GM12878 (cell line): ENCODE results near the gene ALG11. TPM values are rescaled to one million over a fixed set of nuclear protein-coding genes. Genes with fewer than 3 reads are reported as not detected.

ENCODE experiments used
- ATAC-seq: fragments of 200-7000 bp; cut with Tn5 transposase; 3 replicates; pipeline ENCODE4 v1.9.1; 2020; ENCODE audit warnings: mild to moderate bottlenecking, moderate library complexity
- BruUV-seq: library from RNA; stranded (reverse); fragments of 400-500 nt; replicated peaks from 2 replicates; lab custom pipeline; 2021; lab: Mats Ljungman, UMichigan
- CTCF ChIA-PET: fragments of 300-600 bp; sonication (Branson Sonifier 250); formaldehyde crosslinking; extraction: SDS; loops from one replicate; lab custom pipeline; 2021; ENCODE audit warnings: inconsistent platforms; lab: Yijun Ruan, JAX
- POLR2A ChIA-PET: fragments of 350-600 bp; formaldehyde crosslinking; extraction: SDS; loops from one replicate; lab custom pipeline; 2021; ENCODE audit warnings: inconsistent platforms; lab: Charles Lee
- RAD21 ChIA-PET: fragments of 300-600 bp; sonication (Branson Sonifier 250); formaldehyde crosslinking; loops from one replicate; lab custom pipeline; 2023; ENCODE audit warnings: antibody characterized with exemption; ENCODE audit not compliant: unreplicated experiment; lab: Charles Lee
- SMC1A ChIA-PET: fragments of 300-600 bp; sonication (Branson Sonifier 250); formaldehyde crosslinking; loops from one replicate; lab custom pipeline; 2023; ENCODE audit not compliant: unreplicated experiment, uncharacterized antibody; lab: Charles Lee
- DNase-seq: peaks from one replicate; pipeline ENCODE4 v3.0.0-alpha.2; 2011; ENCODE audit warnings: low read depth, low spot score
- FAIRE-seq: peaks from 3 replicates; lab custom pipeline; 2011; peaks lifted over from hg19 to GRCh38; lab: Jason Lieb, UNC
- H2AFZ ChIP-seq: 2 replicates; pipeline ENCODE4 v1.6.0; 2011; ENCODE audit warnings: low read depth, low read length, control low read depth; ENCODE audit not compliant: control insufficient read depth
- H3K27ac ChIP-seq: 2 replicates; pipeline ENCODE4 v1.5.1; 2011; ENCODE audit warnings: control low read depth; ENCODE audit not compliant: control insufficient read depth, insufficient read depth
- H3K27me3 ChIP-seq, 2 experiments: replicated peaks in 1 of 2; 2 replicates each; pipeline versions ENCODE4 v1.6.0 to v1.6.1; 2011; ENCODE audit warnings: low read length in 1 of 2; ENCODE audit not compliant: control insufficient read depth in 2 of 2, insufficient read depth in 2 of 2
- H3K36me3 ChIP-seq, 2 experiments: 2 replicates each; pipeline ENCODE4 v1.5.1; 2011; ENCODE audit warnings: low read length in 1 of 2; ENCODE audit not compliant: control insufficient read depth in 2 of 2, insufficient read depth in 2 of 2
- H3K4me1 ChIP-seq: 2 replicates; pipeline ENCODE4 v1.6.1; 2011; ENCODE audit warnings: mild to moderate bottlenecking, low read length, moderate library complexity, mixed read lengths; ENCODE audit not compliant: control insufficient read depth, insufficient read depth
- H3K4me2 ChIP-seq: 2 replicates; pipeline ENCODE4 v1.6.0; 2011; ENCODE audit warnings: control low read depth; ENCODE audit not compliant: control insufficient read depth, insufficient read depth
- H3K4me3 ChIP-seq: fragments of 200-600 bp; sonication (generic); 2 replicates; pipeline ENCODE4 v1.5.1; 2016
- H3K79me2 ChIP-seq: 2 replicates; pipeline ENCODE4 v1.6.0; 2011; ENCODE audit warnings: low read length; ENCODE audit not compliant: control insufficient read depth, insufficient read depth
- H3K9ac ChIP-seq: 2 replicates; pipeline ENCODE4 v1.8.0; 2011; ENCODE audit warnings: low read length, control low read depth, mixed read lengths; ENCODE audit not compliant: control insufficient read depth, insufficient read depth
- H3K9me3 ChIP-seq: replicated peaks from 3 replicates; pipeline ENCODE4 v1.5.1; 2011; ENCODE audit warnings: mild to moderate bottlenecking, low read length; ENCODE audit not compliant: control insufficient read depth, insufficient read depth
- H4K20me1 ChIP-seq: 2 replicates; pipeline ENCODE4 v1.6.0; 2011; ENCODE audit not compliant: control insufficient read depth, insufficient read depth
- BHLHE40 ChIP-seq, 2 experiments: fragments of 450-650 bp in 1 of 2; IDR thresholded peaks; 2 replicates each; pipeline ENCODE4 v1.6.1; 2011 to 2017; ENCODE audit warnings: low read depth in 2 of 2, borderline replicate concordance in 1 of 2, improper control_type of control experiment in 1 of 2, low read length in 1 of 2, mild to moderate bottlenecking in 1 of 2
- ETV6 ChIP-seq, 2 experiments: fragments of 450-650 bp in 1 of 2; IDR thresholded peaks in 1 of 2; conservative IDR thresholded peaks in 1 of 2; 2 replicates each; pipeline ENCODE4 v1.6.1; 2014; ENCODE audit warnings: antibody characterized with exemption in 1 of 2, borderline replicate concordance in 1 of 2, low read depth in 1 of 2, mild to moderate bottlenecking in 1 of 2, moderate library complexity in 1 of 2
- FOS ChIP-seq: IDR thresholded peaks from 3 replicates; pipeline ENCODE4 v1.6.1; 2011; ENCODE audit warnings: borderline replicate concordance; ENCODE audit not compliant: insufficient read length; ENCODE audit errors: extremely low read depth
- HDGF ChIP-seq: fragments of 450-650 bp; IDR thresholded peaks from 2 replicates; pipeline ENCODE4 v1.6.1; 2016; ENCODE audit warnings: antibody characterized with exemption
- IRF4 ChIP-seq: IDR thresholded peaks from 2 replicates; pipeline ENCODE4 v1.6.1; 2011; ENCODE audit warnings: low read depth, low read length
- KAT2A ChIP-seq: conservative IDR thresholded peaks from 2 replicates; pipeline ENCODE4 v1.6.1; 2011; ENCODE audit warnings: low read depth, low read length; ENCODE audit not compliant: control insufficient read depth
- KDM1A ChIP-seq: fragments of 200-600 bp; sonication (generic); IDR thresholded peaks from 2 replicates; pipeline ENCODE4 v1.6.1; 2016; ENCODE audit warnings: borderline replicate concordance
- MEF2A ChIP-seq: IDR thresholded peaks from 2 replicates; pipeline ENCODE4 v1.6.1; 2011; ENCODE audit warnings: low read depth, mild to moderate bottlenecking, low read length, moderate library complexity; ENCODE audit not compliant: insufficient read depth
- MEF2B ChIP-seq: fragments of 450-650 bp; IDR thresholded peaks from 2 replicates; pipeline ENCODE4 v1.6.1; 2018; ENCODE audit warnings: mild to moderate bottlenecking, moderate library complexity; ENCODE audit not compliant: partially characterized antibody, poor library complexity, severe bottlenecking
- MXI1 ChIP-seq: fragments of 150-350 bp; IDR thresholded peaks from 2 replicates; pipeline ENCODE4 v1.6.1; 2011; ENCODE audit warnings: low read depth, mild to moderate bottlenecking, inconsistent platforms, low read length, improper control_type of control experiment
- NFIC ChIP-seq: IDR thresholded peaks from 2 replicates; pipeline ENCODE4 v1.6.1; 2012; ENCODE audit warnings: low read depth, mild to moderate bottlenecking, inconsistent platforms, low read length, moderate library complexity
- PML ChIP-seq: IDR thresholded peaks from 2 replicates; pipeline ENCODE4 v1.6.1; 2012; ENCODE audit warnings: low read length, inconsistent platforms
- SREBF2 ChIP-seq: IDR thresholded peaks from 2 replicates; pipeline ENCODE4 v1.6.1; 2012; ENCODE audit warnings: mild to moderate bottlenecking, low read length
- TBL1XR1 ChIP-seq: IDR thresholded peaks from 2 replicates; pipeline ENCODE4 v1.6.1; 2012; ENCODE audit warnings: low read depth, low read length, improper control_type of control experiment
- ZNF24 ChIP-seq: fragments of 450-650 bp; IDR thresholded peaks from 2 replicates; pipeline ENCODE4 v1.6.1; 2017; ENCODE audit warnings: antibody characterized with exemption, mild to moderate bottlenecking
- ZNF274 ChIP-seq: IDR thresholded peaks from one replicate; pipeline ENCODE4 v1.8.0; 2011; ENCODE audit not compliant: insufficient read length, insufficient read depth
- ZNF384 ChIP-seq: IDR thresholded peaks from 2 replicates; pipeline ENCODE4 v1.6.1; 2012; ENCODE audit warnings: low read depth, mild to moderate bottlenecking, low read length, improper control_type of control experiment, borderline replicate concordance
- ZNF687 ChIP-seq: fragments of 450-650 bp; IDR thresholded peaks from 2 replicates; pipeline ENCODE4 v1.6.1; 2017; ENCODE audit warnings: mild to moderate bottlenecking, moderate library complexity
- WGBS: methylation state at CpG from one replicate; pipeline ENCODE4 v1.1.6; 2016; ENCODE audit warnings: low lambda C conversion rate; ENCODE audit not compliant: insufficient replicate concordance, insufficient coverage; ENCODE audit errors: missing lambda C conversion rate; 5-methylcytosine and 5-hydroxymethylcytosine counted together
- in situ Hi-C: fragments of 300-500 bp; cut with MboI; formaldehyde crosslinking; loops from 9 replicates; pipeline ENCODE4 v1.14.3; 2018; ENCODE audit warnings: mixed read lengths
- intact Hi-C: fragments of 100-400 bp; cut with micrococcal nuclease; formaldehyde crosslinking; loops from one replicate; pipeline ENCODE4 v1.14.2; 2022; ENCODE audit not compliant: unreplicated experiment
- polyA plus RNA-seq, 11 experiments: library from polyadenylated mRNA; depleted of rRNA in 4 of 11; unstranded in 6 of 11; stranded (reverse) in 5 of 11; fragments of >200 nt; fragmentation: Nextera tagmentation in 4 of 11; fragmentation: Illumina TruSeq in 1 of 11; extraction: Ambion mirVana in 4 of 11; extraction: Trizol in 1 of 11; gene quantifications; 1 replicate in 1 of 11; 2 replicates in 10 of 11; pipeline versions ENCODE4 v1.2.1 to v1.2.3, GENCODE V29; 2011 to 2016; ENCODE audit warnings: inconsistent platforms in 2 of 11, missing spikeins in 2 of 11, low read depth in 1 of 11
- total RNA-seq, 4 experiments: library from RNA; depleted of rRNA in 3 of 4; stranded (reverse); fragments of >200 nt in 3 of 4; fragmentation: Illumina TruSeq in 1 of 4; extraction: Trizol in 1 of 4; gene quantifications; 2 replicates each; pipeline versions ENCODE4 v1.2.1 to v1.2.3, GENCODE V29; 2013 to 2021

The ALG11 gene
- total and polyA plus RNA-seq, 10 of the 15 experiments (the other 5 are each of a cell fraction or from before 2014, with no cell fraction given) = 8.4 to 27.7 (median 15.6) TPM

GRCh38 chr13:51997641-51998330 is 14.4 kb upstream of the ALG11 start:
- POLR2A ChIA-PET = no interaction called here
- BruUV-seq = no TSS peak
- Histone ChIP-seq H3K4me2 (no peak overlapping the region), H3K27me3 (peaks cover 3 to 11% of the 10 kb centered on the region in 2 experiments; a peak in 3 of 4 replicates), H3K9ac (no peak overlapping the region), H3K9me3 (no peaks in the 10 kb centered on the region), H4K20me1 (no peaks in the 10 kb centered on the region), H2AFZ (no peak overlapping the region), H3K4me3 (no peak overlapping the region), H3K27ac (no peak overlapping the region), H3K4me1 (no peaks in the 10 kb centered on the region), H3K79me2 (no peaks in the 10 kb centered on the region), H3K36me3 (no peaks in the 10 kb centered on the region)
- CTCF ChIA-PET = interaction anchor here (1.0 to 1.5 kb wide), 3 partner anchors 14 to 131 kb away, joined by 3 to 5 read pairs (median 3); partner anchors contain the start of genes ALG11 and NEK5
- FAIRE-seq (no peak), ATAC-seq (no peak), DNase-seq (no peak)
- intact Hi-C loops (loop anchor here (5.0 kb wide), 1 partner anchor 100 kb away; no protein-coding TSS in a partner anchor), in situ Hi-C loops (no loop called here)
- WGBS = 3% methylated on average over 8 of the region's 8 CpGs
- RAD21 ChIA-PET = interaction anchor here (0.8 to 1.2 kb wide), 2 partner anchors 85 to 453 kb away, joined by 3 to 4 read pairs; no protein-coding TSS in a partner anchor
- TF ChIP-seq ZNF274 (no peak), IRF4 (no peak), ZNF24 (no peak), MEF2A (no peak), KDM1A (no peak), FOS (no peak), PML (no peak), HDGF (no peak), ETV6 (conservative IDR thresholded peaks at IDR 0.05 in 1 of 2, IDR thresholded peaks at IDR 0.05 in 1 of 2; ENCODE audit: borderline replicate concordance in 1 of 2, low read depth in 1 of 2) (no peak), BHLHE40 (IDR thresholded peaks at IDR 0.05; ENCODE audit: borderline replicate concordance in 1 of 2, low read depth in 2 of 2, low read length in 1 of 2) (no peak), KAT2A (no peak), NFIC (no peak), TBL1XR1 (no peak), ZNF687 (no peak), MEF2B (no peak), ZNF384 (no peak), MXI1 (no peak), SREBF2 (no peak)
- SMC1A ChIA-PET = interaction anchor here (1.4 kb wide), 1 partner anchor 124 kb away, joined by 3 read pairs; no protein-coding TSS in a partner anchor
